Measurements from ENCODE around the gene RECQL5. TPM values are rescaled to one million over a fixed set of nuclear protein-coding genes. Genes with fewer than 3 reads are reported as not detected.

RECQL5 gene
- total RNA-seq, 1 experiment from 2014 or later = 40.0 TPM

DNA sequence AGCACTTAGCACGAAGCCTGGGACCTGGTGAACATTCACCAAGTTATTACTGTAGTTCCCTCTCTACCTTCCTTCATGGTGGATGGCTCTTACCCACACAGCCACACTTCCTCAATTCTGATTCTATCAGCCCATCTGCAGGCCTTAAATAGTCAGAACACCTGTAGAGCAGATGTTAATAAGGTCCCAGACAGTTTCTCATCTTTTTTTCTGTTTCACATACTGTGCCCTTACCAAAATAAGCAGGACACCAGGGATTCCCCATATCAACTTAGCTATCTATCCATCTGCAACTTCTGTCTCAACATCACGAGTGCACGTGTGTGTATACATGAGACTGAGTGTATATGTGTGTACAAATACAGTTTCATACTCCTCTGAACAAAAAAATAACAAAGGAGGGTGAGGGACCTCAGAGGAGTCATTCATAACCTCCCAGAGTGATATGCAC lies 2.8 kb downstream of the RECQL5 start:
- Histone ChIP-seq H4K20me1 (ENCODE audit: control insufficient read depth, insufficient read depth, insufficient read length) (no peaks in the 10 kb centered on the region), H2BK12ac (ENCODE audit: insufficient read length, low read depth, low read length) (no peak overlapping the region), H2AK5ac (ENCODE audit: insufficient read length, low read length) (no peak overlapping the region), H3K27ac (ENCODE audit: insufficient read length, low read depth, low read length) (no peak overlapping the region), H3K4me2 (ENCODE audit: insufficient read depth, insufficient read length, low read length) (no peak overlapping the region), H3K79me1 (ENCODE audit: insufficient read depth, low read depth, low read length, poor library complexity, severe bottlenecking) (peaks cover 3% of the 10 kb centered on the region), H2AFZ (ENCODE audit: low read length) (no peak overlapping the region), H4K8ac (replicated peaks; ENCODE audit: insufficient read length, low read depth, low read length) (no peak overlapping the region), H3K9ac (ENCODE audit: extremely low read depth, insufficient read length, low read length) (no peak overlapping the region), H3K4me1 (ENCODE audit: insufficient read depth, low read length) (no peaks in the 10 kb centered on the region), H3K14ac (ENCODE audit: insufficient read depth, low read length) (no peak overlapping the region), H2BK15ac (ENCODE audit: low read depth, low read length) (no peak overlapping the region), H3K18ac (ENCODE audit: insufficient read length, low read depth, low read length) (no peak overlapping the region), H3K56ac (ENCODE audit: insufficient read length, low read depth, low read length) (no peak overlapping the region), H4K91ac (ENCODE audit: insufficient read length, low read depth, low read length) (no peak overlapping the region), H4K5ac (ENCODE audit: insufficient read length, low read depth, low read length) (no peak overlapping the region), H3K23me2 (ENCODE audit: insufficient read length, low read depth, low read length, poor library complexity, severe bottlenecking) (peaks cover 4% of the 10 kb centered on the region), H3K4ac (ENCODE audit: low read depth, low read length) (no peak overlapping the region), H3T11ph (ENCODE audit: low read length) (no peak overlapping the region), H3K27me3 (ENCODE audit: insufficient read depth, low read length) (no peaks in the 10 kb centered on the region), H3K9me3 (ENCODE audit: control insufficient read depth, low read depth, low read length) (no peaks in the 10 kb centered on the region), H2BK5ac (ENCODE audit: insufficient read length, low read length) (no peak overlapping the region), H3K23ac (ENCODE audit: insufficient read length, low read depth, low read length) (no peak overlapping the region), H2BK120ac (ENCODE audit: low read depth, low read length, poor library complexity, severe bottlenecking) (no peak overlapping the region), H3K79me2 (ENCODE audit: insufficient read depth, low read length) (peaks cover 14% of the 10 kb centered on the region; the same call in 1 of the 2 replicates), H2BK20ac (ENCODE audit: low read depth, low read length, poor library complexity, severe bottlenecking) (no peak overlapping the region)
- TF ChIP-seq, protein P1, sequence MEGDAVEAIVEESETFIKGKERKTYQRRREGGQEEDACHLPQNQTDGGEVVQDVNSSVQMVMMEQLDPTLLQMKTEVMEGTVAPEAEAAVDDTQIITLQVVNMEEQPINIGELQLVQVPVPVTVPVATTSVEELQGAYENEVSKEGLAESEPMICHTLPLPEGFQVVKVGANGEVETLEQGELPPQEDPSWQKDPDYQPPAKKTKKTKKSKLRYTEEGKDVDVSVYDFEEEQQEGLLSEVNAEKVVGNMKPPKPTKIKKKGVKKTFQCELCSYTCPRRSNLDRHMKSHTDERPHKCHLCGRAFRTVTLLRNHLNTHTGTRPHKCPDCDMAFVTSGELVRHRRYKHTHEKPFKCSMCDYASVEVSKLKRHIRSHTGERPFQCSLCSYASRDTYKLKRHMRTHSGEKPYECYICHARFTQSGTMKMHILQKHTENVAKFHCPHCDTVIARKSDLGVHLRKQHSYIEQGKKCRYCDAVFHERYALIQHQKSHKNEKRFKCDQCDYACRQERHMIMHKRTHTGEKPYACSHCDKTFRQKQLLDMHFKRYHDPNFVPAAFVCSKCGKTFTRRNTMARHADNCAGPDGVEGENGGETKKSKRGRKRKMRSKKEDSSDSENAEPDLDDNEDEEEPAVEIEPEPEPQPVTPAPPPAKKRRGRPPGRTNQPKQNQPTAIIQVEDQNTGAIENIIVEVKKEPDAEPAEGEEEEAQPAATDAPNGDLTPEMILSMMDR (conservative IDR thresholded peaks at IDR 0.05) = no peak
- DNase-seq = no peak
- H3K36me3 Mint-ChIP-seq (ENCODE audit: insufficient read depth in 1 of 3, low read depth in 3 of 3) = peaks cover 8 to 35% (median 29%) of the 10 kb centered on the region in 3 experiments; a peak in 5 of 7 replicates
- no peaks in the 10 kb centered on the region for H3K9me3 Mint-ChIP-seq
- no peaks in the 10 kb centered on the region for H3K27me3 Mint-ChIP-seq (ENCODE audit: low read depth)
- peak overlapping the region in 1 of 2 experiments; percentile 30; a peak in 1 of 5 replicates for H3K4me3 Mint-ChIP-seq
- peaks cover 8 to 9% of the 10 kb centered on the region in 2 experiments for H3K4me1 Mint-ChIP-seq
- no CpG with 5 or more reads among the region's 3 CpGs for whole genome bisulfite sequencing (ENCODE audit: extremely low coverage, insufficient read length, low lambda C conversion rate)
- no peak overlapping the region for H3K27ac Mint-ChIP-seq

All from H9 (cell line).